K562 (cell line): ENCODE data around the gene RAB38. TPM values are rescaled to one million over a fixed set of nuclear protein-coding genes. Genes with fewer than 3 reads are reported as not detected.

Experiments used
- microRNA-seq: library from miRNA; unstranded; fragments of <30 nt; microRNA quantifications from one replicate; pipeline ENCODE4, GENCODE V29; 2018; ENCODE audit warnings: borderline microRNAs expressed
- polyA plus RNA-seq, 8 experiments: library from polyadenylated mRNA; depleted of rRNA in 4 of 8; stranded (reverse) in 5 of 8; unstranded in 3 of 8; fragments of >200 nt; fragmentation: Nextera tagmentation in 2 of 8; fragmentation: Illumina TruSeq in 1 of 8; extraction: Ambion mirVana in 2 of 8; extraction: Trizol in 1 of 8; gene quantifications; 2 replicates each; pipeline versions ENCODE4 v1.2.1 to v1.2.3, GENCODE V29; 2011 to 2014; ENCODE audit warnings: inconsistent platforms in 1 of 8, missing spikeins in 1 of 8
- small RNA-seq: library from RNA; depleted of rRNA; stranded (forward); fragments of <200 nt; gene quantifications from one replicate; pipeline ENCODE3, GENCODE V24; 2014
- total RNA-seq, 7 experiments: library from RNA; depleted of rRNA in 6 of 7; stranded (reverse); fragments of >200 nt in 6 of 7; fragmentation: Illumina TruSeq in 2 of 7; extraction: Trizol in 2 of 7; gene quantifications; 2 replicates each; pipeline versions ENCODE4 v1.2.1 to v1.2.3, GENCODE V29; 2011 to 2021; ENCODE audit warnings: low replicate concordance in 1 of 7

RAB38 gene
- total and polyA plus RNA-seq, 9 of the 15 experiments (the other 6 are each of a cell fraction or from before 2014, with no cell fraction given): 0.59 to 2.9 (median 2.2) TPM

Small RNA genes lying within 50 kb of the gene (microRNA-seq; reads per million reads assigned to microRNA genes)
- not detected for gene MIR3166

Small RNA genes lying within 50 kb of the gene (small RNA-seq; reads per million reads assigned to genes)
- gene MIR3166 (not detected), gene RF00019 (not detected)

Other genes with a start within 250 kb of the RAB38 start
- 113 and 115 TPM in 2 replicates for gene CTSC, start 162.3 kb upstream of the RAB38 start, total RNA-seq (2014; rRNA removed)
- 187 and 206 TPM in 2 replicates for gene CTSC, start 162.3 kb upstream of the RAB38 start, total RNA-seq (2014; rRNA removed; fragmentation: Illumina TruSeq; extraction: Trizol)
- gene CTSC, start 162.3 kb upstream of the RAB38 start, total RNA-seq (2015; rRNA removed; fragmentation: Illumina TruSeq; extraction: Trizol): 201 and 205 TPM in 2 replicates
- 162 and 170 TPM in 2 replicates for gene CTSC, start 162.3 kb upstream of the RAB38 start, total RNA-seq (2021)
- gene CTSC, start 162.3 kb upstream of the RAB38 start, polyA plus RNA-seq (2011; rRNA removed): 148 and 304 TPM in 2 replicates
- gene CTSC, start 162.3 kb upstream of the RAB38 start, polyA plus RNA-seq (2014; fragmentation: Illumina TruSeq; extraction: Trizol): 148 and 160 TPM in 2 replicates
- gene CTSC, start 162.3 kb upstream of the RAB38 start, polyA plus RNA-seq (2014; fragmentation: Nextera tagmentation; extraction: Ambion mirVana): 100 to 1,000 TPM; 350 to 403 TPM
- 137 and 141 TPM in 2 replicates for gene CTSC, start 162.3 kb upstream of the RAB38 start, polyA plus RNA-seq (2014; rRNA removed)